ENCODE measurements around the gene CRYGB.
"Not testable (repeated sequence)": the region's sequence is repeated elsewhere in the genome, so short reads cannot be mapped to it uniquely, and the experiment has no call there.

CRYGB gene

DNA sequence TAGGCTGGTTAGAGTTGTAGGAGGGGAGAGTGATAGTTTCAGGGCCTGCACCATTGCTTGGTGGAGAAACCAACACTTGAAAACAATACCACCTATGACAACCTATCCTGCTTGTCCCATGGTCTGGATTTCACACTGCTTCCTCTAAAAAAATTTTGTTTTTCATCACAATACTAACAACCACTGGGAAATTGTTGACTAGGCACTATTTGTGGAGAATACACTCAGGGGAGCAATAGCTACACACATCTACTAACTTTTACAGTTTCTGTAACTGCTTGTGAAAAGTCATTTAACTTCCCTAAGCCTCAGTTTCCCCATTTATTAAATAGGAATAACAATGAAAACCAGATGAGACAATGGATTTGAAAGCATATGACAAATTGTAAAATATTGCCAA, 4.1 kb upstream of the CRYGB start:
- DNase-seq (ENCODE audit: low read depth), result no peak

- DNase-seq (ENCODE audit: low read depth), result no peak
Observed at GRCh38 chr2:208148803-208149202, 2.8 kb upstream of the CRYGB start.

- no peak for DNase-seq (ENCODE audit: low read depth)
Observed at GRCh38 chr2:208147759-208148158, 1.8 kb upstream of the CRYGB start.

GRCh38 chr2:208147008-208147407, 1.1 kb upstream of the CRYGB start:
- no peak for DNase-seq (ENCODE audit: low read depth)

DNA sequence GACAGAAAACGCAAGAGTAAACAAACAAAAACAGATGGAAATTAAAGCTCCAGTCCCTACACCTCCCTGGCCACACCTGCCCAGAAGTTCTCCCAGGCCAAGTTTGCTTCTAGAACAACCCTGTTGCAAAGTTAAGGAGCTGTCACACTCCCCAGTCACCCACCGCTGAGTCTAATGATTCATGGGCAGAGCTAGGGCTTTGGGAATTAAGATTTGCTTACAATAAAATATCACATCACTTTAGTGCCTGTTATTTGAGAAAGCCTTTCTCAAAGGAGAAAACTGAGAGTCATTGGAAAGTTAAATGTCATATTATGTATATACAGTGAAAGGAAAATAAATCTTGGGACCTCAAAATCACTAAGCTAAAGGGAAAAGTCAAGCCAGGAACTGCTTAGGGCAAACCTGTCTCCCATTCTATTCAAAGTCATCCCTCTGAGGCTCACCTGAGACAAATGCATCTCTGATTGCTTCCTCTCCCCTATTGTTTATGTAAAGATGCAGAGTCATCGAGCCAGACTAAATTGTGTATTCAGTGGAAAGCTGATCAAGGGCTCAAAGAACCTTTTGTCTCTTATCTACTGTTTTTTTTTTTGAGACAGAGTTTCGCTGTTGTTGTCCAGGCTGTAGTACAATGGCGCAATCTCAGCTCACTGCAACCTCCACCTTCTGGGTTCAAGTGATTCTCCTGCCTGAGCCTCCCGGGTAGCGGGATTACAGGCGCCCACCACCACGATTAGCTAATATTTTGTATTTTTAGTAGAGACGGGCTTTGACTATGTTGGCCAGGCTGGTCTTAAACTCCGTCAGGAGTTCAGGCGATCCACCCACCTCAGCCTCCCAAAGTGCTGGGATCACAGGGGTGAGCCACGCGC, 2.8 kb downstream of the CRYGB start:
- no peak for DNase-seq (ENCODE audit: low read depth)

DNA sequence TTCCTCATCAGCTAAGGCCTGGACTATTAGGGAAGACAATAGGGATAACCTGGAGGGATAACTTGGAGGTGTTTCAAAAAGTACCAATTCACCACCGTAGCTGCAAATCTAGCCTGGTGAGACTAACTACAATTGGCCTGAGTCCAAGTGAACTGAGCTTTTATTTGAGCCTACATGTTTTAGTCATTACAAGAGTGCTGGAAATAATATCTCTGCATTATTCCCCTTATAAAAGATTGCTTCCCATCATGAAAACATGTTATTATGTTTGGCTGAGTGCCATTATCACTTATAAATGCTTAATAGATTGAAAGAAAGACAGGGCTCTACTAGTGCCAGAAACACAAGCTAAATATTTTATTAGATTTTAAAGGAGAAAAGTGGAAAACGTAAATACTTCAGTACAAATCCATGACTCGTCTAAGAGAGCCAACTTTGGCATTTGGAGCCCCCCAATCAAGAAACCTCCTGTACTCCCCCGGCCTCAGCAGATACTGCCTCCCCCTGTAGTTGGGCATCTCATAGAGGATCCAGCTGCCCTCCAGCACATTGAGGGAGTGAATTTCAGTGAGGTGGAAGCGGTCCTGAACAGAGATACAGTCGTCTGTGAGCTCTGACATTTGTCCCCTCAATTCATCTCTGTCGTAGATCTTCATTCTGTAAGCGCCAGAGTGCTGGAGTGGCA, 3.6 kb downstream of the CRYGB start:
- no peak for DNase-seq (ENCODE audit: low read depth)

DNA sequence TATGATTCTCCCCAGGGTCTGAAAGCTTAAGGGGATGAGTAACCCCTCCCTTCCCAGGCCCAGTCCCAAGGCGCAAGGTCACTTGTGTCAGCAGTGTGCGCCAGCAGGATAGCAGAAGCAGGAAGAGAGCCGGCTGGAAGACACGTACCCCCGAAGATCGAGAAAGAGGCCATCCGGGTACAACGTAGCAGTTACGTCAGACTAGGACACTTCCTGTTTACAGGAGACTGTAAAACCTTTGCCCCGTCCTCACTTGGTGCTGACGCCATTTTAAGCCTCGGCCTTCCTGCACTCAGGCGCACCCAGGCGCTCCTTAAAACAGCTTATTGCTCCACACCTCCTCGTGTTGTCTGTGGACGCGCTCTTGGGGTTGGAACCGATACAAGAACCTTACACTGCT, 6.5 kb downstream of the CRYGB start:
- no peak for DNase-seq (ENCODE audit: low read depth)

DNA sequence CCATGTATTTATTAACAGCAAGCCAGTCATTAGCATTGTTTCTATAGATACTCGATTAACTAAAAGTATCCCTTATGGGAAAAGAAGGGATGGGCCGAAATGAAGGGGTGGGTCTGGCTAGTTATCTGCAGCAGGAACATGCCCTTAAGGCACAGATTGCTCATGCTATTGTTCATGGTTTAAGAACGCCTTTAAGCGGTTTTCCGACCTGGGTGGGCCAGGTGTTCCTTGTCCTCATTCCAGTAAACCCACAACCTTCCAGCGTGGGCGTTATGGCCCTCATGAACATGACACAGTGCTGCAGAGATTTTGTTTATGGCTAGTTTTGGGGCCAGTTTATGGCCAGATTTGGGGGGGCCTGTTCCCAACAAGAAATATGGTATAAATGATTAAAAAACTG, 7.6 kb downstream of the CRYGB start:
- not testable (repeated sequence) for DNase-seq (ENCODE audit: low read depth)

DNA sequence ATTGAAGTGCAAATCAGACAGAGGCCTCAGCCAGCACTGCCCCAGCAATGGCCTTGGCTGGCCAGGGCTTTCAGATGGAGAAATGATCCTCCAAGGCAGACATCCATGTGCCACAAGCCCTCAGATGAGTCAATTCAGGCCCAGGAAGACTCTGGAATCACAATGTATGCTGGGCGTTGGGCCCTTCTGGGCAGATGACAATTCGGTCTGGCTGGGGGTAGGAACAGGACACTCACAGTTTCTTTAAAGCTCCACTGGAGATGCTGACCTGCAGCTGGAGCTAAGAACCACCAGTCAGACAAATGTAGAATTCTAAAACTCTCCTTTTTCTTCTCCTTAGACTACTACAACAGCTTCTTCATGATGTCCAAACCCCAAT, 9.3 kb downstream of the CRYGB start:
- no peak for DNase-seq (ENCODE audit: low read depth)

- DNase-seq (ENCODE audit: low read depth), result no peak
Observed at GRCh38 chr2:208135794-208136715, 9.9 kb downstream of the CRYGB start.

DNA sequence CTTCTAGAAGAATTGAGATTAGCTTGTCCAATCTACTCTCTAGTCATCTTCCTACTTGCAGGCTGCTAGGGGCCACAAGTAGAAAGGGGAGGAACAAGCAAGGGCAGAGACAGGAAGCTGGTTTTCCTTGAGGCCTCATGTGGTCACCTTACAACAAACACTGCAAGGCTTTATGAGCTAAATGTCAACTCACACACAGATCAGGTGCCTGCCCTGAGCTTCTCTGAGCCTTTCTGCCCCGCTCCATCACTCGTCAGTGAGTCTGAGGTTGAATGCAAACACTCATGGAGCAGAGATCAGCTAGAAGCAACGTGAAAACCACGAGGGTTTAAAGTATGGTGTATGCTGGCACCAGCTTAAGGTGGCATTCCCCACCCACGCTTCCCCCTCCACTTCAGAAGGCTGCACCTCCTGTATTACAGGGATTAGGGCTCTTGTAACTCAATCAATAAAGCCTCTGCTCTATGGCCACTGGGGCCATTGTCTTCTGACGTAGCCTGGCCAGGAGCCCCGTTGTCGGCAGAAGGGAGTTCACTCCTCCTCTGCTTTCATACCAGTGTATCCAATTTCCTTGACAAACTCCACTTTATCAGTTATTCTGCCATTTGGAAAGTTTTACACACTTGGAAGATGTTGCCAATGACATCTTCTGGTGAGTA, 10.9 kb downstream of the CRYGB start:
- DNase-seq (ENCODE audit: low read depth), result no peak

DNA sequence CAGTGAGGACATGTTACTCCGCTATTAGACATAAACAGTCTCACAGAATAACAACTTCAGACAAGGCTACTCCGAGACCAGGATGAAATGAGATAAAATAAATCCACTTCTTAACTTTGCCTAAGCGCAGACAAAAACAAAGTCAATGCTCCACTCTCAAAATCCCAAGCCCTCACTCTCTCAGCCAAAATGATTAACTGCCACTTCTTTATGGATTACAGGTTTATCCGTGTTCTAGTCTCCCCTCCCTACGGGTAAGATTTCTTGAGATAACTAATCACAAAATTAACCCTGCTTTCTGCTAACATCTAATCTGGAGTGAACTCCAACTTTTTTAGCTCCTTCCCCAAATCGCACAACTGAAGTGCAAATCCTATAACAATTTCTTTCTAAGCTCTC, 15.2 kb downstream of the CRYGB start:
- no peak for DNase-seq (ENCODE audit: low read depth)

DNA sequence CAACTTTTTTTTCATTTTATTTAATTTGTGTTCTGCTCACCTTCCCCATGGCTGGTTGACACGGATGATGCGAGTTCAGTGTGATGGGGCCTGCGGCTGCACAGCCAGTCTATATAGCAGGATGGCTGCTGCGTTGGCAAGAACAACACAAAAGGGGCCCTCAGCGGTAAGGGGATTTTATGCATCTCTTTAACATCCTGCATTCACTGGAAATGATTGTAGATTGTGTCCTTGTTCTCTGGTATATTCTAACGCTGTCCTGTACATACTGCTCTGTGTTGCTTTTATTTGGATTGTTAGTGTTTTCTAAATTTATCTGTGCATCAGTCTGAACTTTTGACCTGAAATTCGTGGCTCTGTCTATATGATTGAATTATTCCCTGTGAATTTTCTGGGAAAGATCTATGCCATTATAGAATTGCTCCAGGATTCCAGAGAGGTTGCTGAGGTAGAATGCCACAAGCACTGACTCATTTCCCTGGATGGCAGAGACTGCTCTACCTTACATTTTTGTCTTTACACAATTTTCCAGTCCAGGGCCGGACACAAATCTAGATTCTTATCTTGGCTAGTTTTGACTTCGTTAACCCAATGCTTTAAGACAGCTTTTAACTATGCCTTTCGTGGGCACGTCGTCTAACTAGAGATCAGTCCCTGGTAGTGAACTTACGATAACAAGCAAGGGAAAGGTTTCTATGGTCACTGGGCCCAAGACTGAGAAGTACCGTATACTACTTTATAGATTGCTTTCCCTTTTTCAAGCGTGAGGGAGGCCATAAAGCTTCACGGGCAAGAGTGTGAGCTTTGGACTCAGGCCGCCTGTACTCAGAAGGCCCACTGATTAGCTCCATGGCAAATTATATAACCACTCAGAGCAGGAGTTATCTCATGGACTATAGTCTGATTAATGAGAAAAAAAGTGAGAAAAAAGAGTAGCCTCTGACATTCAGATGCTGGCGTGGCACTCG, 15.9 kb downstream of the CRYGB start, which contains the start of gene CRYGC:
TSS of gene CRYGC (minus strand) at position 85 of the 968 bp plus-strand sequence. CDS start at position 49, 36 bp downstream.
- DNase-seq (ENCODE audit: low read depth), result no peak

GRCh38 chr2:208128136-208128535, 17.8 kb downstream of the CRYGB start:
- DNase-seq (ENCODE audit: low read depth), result no peak

DNA sequence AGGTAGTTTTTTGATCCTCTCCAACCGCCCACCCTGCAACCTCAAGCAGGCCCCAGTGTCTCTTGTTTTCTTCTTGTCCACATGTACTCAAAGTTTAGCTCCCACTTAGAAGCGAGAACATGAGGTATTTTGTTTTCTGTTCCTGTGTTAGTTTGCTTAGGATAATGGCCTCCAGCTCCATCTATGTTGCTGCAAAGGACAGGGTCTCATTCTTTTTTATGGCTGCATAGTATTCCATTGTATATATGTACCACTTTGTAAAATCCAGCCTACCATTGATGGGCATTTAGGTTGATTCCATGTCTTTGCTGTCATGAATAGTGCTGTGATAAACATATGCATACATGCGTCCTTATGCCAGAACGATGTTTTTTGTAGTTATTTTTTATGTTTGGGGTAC, 18.9 kb downstream of the CRYGB start:
- no peak for DNase-seq (ENCODE audit: low read depth)

DNA sequence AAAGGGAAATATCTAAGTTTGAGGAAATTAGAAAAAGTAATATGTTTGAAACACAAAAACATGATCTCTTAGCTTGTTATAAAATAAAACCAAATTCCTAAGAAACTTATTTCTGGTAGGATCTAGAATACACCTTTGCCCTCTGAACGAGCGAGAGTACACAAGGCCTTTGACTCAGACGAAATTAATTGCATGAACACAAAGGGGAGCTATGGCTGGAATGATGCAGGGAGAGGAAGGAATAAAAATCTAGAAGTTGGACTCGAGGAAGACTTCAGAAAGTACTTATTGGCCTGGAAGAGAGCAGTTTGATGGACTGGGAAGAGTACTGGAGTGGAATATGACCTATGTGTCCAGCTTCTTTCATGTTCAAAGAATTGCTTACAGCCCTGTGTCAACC, 20.7 kb downstream of the CRYGB start:
- no peak for DNase-seq (ENCODE audit: low read depth)

- not testable (repeated sequence) for DNase-seq (ENCODE audit: low read depth)
Observed at GRCh38 chr2:208124013-208124715, 21.8 kb downstream of the CRYGB start, which contains the start of gene CRYGD. Gene CRYGD, minus strand, starts transcription at chr2:208124524. Its CDS starts 51 bp downstream, at chr2:208124473.

DNA sequence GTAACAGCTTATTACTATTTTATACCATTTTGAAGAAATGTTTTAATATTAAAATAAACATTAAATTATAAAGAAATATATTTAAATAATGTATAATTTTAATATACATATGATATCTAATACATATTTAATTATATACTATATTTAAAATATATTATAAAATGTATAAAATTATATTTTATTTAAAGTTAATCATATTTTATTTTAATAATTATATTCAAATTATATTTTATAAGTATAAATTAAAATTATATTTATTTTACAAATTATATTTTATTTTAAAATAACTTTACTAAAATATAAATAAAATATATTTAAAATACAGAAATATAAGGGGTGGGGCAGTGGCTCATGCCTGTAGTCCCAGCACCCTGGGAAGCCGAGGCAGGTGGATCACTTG, 23.7 kb downstream of the CRYGB start:
- no peak for DNase-seq (ENCODE audit: low read depth)

- no peak for DNase-seq (ENCODE audit: low read depth)
Observed at GRCh38 chr2:208118918-208119317, 27.0 kb downstream of the CRYGB start.

DNA sequence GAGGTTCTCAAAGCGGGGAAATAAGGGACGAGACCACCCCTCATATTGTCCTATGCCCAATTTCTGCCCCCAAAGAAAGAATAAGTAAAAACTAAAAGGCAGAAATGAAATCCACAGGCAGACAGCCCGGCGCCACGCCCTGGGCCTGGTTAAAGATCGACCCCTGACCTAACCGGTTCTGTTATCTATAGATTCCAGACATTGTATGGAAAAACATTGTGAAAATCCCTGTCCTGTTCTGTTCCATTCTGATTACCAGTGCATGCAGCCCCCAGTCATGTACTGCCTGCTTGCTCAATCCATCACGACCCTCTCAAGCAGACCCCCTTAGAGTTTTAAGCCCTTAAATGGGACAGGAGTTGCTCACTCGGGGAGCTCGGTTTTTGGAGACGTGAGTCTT, 28.6 kb downstream of the CRYGB start:
- not testable (repeated sequence) for DNase-seq (ENCODE audit: low read depth)
